Measurements from ENCODE around the gene CLDN2. TPM values are rescaled to one million over a fixed set of nuclear protein-coding genes. Genes with fewer than 3 reads are reported as not detected.

CLDN2 gene
- total and polyA plus RNA-seq, 2 donors from 2014 or later: 74.1 to 140 TPM

DNA sequence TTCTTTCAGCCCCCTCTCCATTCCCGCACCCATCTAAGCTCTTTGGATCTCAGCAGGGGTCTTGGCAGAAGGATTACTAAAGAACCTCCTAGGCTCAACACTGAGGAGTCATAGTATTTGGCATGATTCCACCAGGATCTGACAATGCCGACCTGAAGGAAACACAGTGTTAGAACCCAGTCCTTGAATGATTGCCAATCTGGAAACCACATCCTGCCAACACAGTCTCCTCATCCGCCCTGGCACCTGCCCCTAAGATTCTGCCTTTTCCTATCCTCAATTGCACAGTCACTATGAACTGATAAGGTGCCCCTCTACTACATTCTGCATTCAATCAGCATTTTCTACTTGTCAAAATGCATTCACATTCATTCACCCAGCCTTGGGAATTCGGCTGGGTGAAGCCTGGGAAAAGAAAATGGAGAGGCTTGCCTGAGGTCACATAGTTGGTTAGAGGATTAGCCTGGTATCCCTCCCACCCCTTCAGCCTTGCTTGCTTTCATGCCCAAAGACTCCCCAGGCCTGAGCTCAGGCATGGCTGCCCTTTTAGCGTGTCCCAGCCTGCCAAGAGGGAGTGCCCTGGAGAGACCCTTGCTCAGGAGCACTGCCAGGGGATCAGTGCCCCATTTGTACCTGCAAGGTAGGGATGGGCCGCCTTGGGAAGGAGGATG lies 2.2 kb upstream of the CLDN2 start:
- DNase-seq: no peak
- H3K9me3 ChIP-seq (ENCODE audit: control insufficient read depth in 2 of 3, insufficient read depth in 1 of 3, low read length in 3 of 3): no peaks in the 10 kb centered on the region
- no peak overlapping the region for H3K9ac ChIP-seq (ENCODE audit: low read length in 3 of 3)
- H3K36me3 ChIP-seq (ENCODE audit: control insufficient read depth in 2 of 3, insufficient read depth in 3 of 3, low read length in 3 of 3): no peaks in the 10 kb centered on the region
- TF ChIP-seq, protein P1, sequence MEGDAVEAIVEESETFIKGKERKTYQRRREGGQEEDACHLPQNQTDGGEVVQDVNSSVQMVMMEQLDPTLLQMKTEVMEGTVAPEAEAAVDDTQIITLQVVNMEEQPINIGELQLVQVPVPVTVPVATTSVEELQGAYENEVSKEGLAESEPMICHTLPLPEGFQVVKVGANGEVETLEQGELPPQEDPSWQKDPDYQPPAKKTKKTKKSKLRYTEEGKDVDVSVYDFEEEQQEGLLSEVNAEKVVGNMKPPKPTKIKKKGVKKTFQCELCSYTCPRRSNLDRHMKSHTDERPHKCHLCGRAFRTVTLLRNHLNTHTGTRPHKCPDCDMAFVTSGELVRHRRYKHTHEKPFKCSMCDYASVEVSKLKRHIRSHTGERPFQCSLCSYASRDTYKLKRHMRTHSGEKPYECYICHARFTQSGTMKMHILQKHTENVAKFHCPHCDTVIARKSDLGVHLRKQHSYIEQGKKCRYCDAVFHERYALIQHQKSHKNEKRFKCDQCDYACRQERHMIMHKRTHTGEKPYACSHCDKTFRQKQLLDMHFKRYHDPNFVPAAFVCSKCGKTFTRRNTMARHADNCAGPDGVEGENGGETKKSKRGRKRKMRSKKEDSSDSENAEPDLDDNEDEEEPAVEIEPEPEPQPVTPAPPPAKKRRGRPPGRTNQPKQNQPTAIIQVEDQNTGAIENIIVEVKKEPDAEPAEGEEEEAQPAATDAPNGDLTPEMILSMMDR (IDR thresholded peaks at IDR 0.05; ENCODE audit: borderline replicate concordance, extremely low read depth, insufficient read depth): no peak
- no peak for FAIRE-seq
- no peaks in the 10 kb centered on the region for H3K4me1 ChIP-seq (ENCODE audit: control insufficient read depth in 2 of 3, insufficient read depth in 2 of 3, low read depth in 1 of 3, low read length in 3 of 3)
- H3K27ac ChIP-seq (ENCODE audit: low read depth in 2 of 2, low read length in 2 of 2): no peak overlapping the region
- no peaks in the 10 kb centered on the region for H3K27me3 ChIP-seq (ENCODE audit: control insufficient read depth, insufficient read depth, low read length)
- H3K4me3 ChIP-seq (ENCODE audit: low read length in 3 of 3): no peak overlapping the region
- intact Hi-C loops (cut with DNase I): no loop called here

DNA sequence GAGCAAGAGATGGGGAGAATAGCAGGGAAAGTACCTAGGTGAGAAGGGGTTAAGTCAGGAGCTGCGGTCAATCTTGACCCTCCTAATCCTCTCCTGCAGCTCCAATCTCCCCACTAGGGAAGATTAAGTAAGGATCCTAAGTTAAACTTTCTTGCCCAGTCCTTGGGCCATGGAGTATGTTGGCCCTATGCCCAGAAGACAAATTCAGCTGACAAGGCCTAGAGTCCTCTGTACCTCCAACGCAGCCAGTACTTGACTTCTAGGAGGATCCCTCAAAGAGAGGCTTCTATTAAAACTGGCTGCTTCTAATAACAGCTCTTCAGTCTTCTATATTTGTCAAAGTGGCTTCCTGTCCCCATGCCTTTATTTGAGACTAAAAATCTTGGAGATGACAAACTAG lies 1.4 kb downstream of the CLDN2 start:
- TF ChIP-seq, protein P1 (IDR thresholded peaks at IDR 0.05; ENCODE audit: borderline replicate concordance, extremely low read depth, insufficient read depth): no peak
- H3K4me1 ChIP-seq (ENCODE audit: control insufficient read depth in 2 of 3, insufficient read depth in 2 of 3, low read depth in 1 of 3, low read length in 3 of 3): no peaks in the 10 kb centered on the region
- intact Hi-C loops (cut with DNase I): no loop called here
- H3K36me3 ChIP-seq (ENCODE audit: control insufficient read depth in 2 of 3, insufficient read depth in 3 of 3, low read length in 3 of 3): no peaks in the 10 kb centered on the region
- H3K9me3 ChIP-seq (ENCODE audit: control insufficient read depth in 2 of 3, insufficient read depth in 1 of 3, low read length in 3 of 3): no peaks in the 10 kb centered on the region
- H3K27me3 ChIP-seq (ENCODE audit: control insufficient read depth, insufficient read depth, low read length): no peaks in the 10 kb centered on the region
- no peak overlapping the region for H3K4me3 ChIP-seq (ENCODE audit: low read length in 3 of 3)
- DNase-seq (no peak), FAIRE-seq (no peak)
- no peak overlapping the region for H3K27ac ChIP-seq (ENCODE audit: low read depth in 2 of 2, low read length in 2 of 2)
- no peak overlapping the region for H3K9ac ChIP-seq (ENCODE audit: low read length in 3 of 3)

GRCh38 chrX:106927023-106927422 lies 6.8 kb downstream of the CLDN2 start:
- Histone ChIP-seq H3K9ac (ENCODE audit: low read length in 3 of 3) (no peak overlapping the region), H3K4me1 (ENCODE audit: control insufficient read depth in 2 of 3, insufficient read depth in 2 of 3, low read depth in 1 of 3, low read length in 3 of 3) (no peaks in the 10 kb centered on the region), H3K4me3 (ENCODE audit: low read length in 3 of 3) (no peak overlapping the region), H3K36me3 (ENCODE audit: control insufficient read depth in 2 of 3, insufficient read depth in 3 of 3, low read length in 3 of 3) (peaks cover 0 to 4% (median 0%) of the 10 kb centered on the region in 3 donors), H3K9me3 (ENCODE audit: control insufficient read depth in 2 of 3, insufficient read depth in 1 of 3, low read length in 3 of 3) (no peaks in the 10 kb centered on the region), H3K27ac (ENCODE audit: low read depth in 2 of 2, low read length in 2 of 2) (no peak overlapping the region), H3K27me3 (ENCODE audit: control insufficient read depth, insufficient read depth, low read length) (no peaks in the 10 kb centered on the region)
- DNase-seq: no peak
- FAIRE-seq: no peak
- TF ChIP-seq, protein P1 (IDR thresholded peaks at IDR 0.05; ENCODE audit: borderline replicate concordance, extremely low read depth, insufficient read depth): no peak
- intact Hi-C loops (cut with DNase I): no loop called here

GRCh38 chrX:106927700-106928099 lies 7.5 kb downstream of the CLDN2 start:
- DNase-seq (no peak), FAIRE-seq (no peak)
- TF ChIP-seq, protein P1 (IDR thresholded peaks at IDR 0.05; ENCODE audit: borderline replicate concordance, extremely low read depth, insufficient read depth): no peak
- peaks cover 0 to 4% (median 0%) of the 10 kb centered on the region in 3 donors for H3K36me3 ChIP-seq (ENCODE audit: control insufficient read depth in 2 of 3, insufficient read depth in 3 of 3, low read length in 3 of 3)
- no peaks in the 10 kb centered on the region for H3K27me3 ChIP-seq (ENCODE audit: control insufficient read depth, insufficient read depth, low read length)
- peak overlapping the region in 1 of 3 donors; percentile 63 for H3K9ac ChIP-seq (ENCODE audit: low read length in 3 of 3)
- peak overlapping the region in 1 of 3 donors; percentile 73 for H3K4me3 ChIP-seq (ENCODE audit: low read length in 3 of 3)
- H3K27ac ChIP-seq (ENCODE audit: low read depth in 2 of 2, low read length in 2 of 2): no peak overlapping the region
- H3K9me3 ChIP-seq (ENCODE audit: control insufficient read depth in 2 of 3, insufficient read depth in 1 of 3, low read length in 3 of 3): no peaks in the 10 kb centered on the region
- intact Hi-C loops (cut with DNase I): no loop called here
- no peaks in the 10 kb centered on the region for H3K4me1 ChIP-seq (ENCODE audit: control insufficient read depth in 2 of 3, insufficient read depth in 2 of 3, low read depth in 1 of 3, low read length in 3 of 3)
